GM21515 (cell line): ENCODE measurements around the gene RLIM.
"Not testable (repeated sequence)": the region's sequence is repeated elsewhere in the genome, so short reads cannot be mapped to it uniquely, and the experiment has no call there.

Source experiments
- ATAC-seq: cut with Tn5 transposase; IDR thresholded peaks from one replicate; pipeline ENCODE4 v1.9.1; 2021; ENCODE audit not compliant: unreplicated experiment

The RLIM gene, protein sequence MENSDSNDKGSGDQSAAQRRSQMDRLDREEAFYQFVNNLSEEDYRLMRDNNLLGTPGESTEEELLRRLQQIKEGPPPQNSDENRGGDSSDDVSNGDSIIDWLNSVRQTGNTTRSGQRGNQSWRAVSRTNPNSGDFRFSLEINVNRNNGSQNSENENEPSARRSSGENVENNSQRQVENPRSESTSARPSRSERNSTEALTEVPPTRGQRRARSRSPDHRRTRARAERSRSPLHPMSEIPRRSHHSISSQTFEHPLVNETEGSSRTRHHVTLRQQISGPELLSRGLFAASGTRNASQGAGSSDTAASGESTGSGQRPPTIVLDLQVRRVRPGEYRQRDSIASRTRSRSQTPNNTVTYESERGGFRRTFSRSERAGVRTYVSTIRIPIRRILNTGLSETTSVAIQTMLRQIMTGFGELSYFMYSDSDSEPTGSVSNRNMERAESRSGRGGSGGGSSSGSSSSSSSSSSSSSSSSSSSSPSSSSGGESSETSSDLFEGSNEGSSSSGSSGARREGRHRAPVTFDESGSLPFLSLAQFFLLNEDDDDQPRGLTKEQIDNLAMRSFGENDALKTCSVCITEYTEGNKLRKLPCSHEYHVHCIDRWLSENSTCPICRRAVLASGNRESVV

DNA sequence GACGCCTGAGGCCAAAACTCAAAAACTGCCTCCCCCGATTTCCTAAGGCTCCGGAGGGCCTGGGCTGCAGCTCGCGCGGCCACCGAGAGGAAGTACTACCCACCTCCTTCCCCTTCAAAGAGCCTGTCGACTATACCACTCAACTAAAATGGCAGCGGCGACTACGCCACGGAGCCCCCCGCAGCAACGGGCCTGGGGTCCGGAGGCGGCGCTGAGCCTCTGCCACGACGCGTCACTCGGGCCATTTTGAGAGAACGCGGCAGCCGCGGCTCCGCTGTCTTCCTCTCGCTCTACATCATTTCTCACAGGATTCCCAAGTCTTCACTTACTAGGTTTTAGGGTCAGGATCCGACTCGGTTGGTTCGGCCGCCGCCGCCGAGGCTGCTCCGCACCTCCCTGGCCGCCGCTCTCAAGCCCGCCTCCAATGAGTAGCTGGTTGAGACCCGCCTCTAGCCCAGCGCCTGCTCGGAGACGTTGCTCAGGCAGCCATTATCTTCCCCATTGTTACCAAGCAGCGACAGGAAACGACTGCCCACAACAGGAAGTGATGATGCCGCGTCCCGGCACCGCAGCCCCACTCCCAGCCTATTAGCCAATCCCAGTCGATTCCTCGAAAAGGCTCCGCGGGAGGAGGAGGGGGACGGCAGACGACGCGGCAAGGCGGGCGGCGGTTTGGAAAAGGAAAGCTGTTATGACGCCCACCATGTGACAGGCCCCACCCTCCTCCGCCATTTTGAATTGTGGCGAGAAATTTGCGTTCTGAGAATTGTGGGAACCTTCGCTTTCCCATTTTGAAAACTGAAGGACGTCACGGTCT, at the start of gene RLIM:
RLIM (minus strand) TSS at position 532 of the 817 bp plus-strand sequence. CDS start 18,647 bp downstream, outside the sequence.
- ATAC-seq = peak; percentile 96

DNA sequence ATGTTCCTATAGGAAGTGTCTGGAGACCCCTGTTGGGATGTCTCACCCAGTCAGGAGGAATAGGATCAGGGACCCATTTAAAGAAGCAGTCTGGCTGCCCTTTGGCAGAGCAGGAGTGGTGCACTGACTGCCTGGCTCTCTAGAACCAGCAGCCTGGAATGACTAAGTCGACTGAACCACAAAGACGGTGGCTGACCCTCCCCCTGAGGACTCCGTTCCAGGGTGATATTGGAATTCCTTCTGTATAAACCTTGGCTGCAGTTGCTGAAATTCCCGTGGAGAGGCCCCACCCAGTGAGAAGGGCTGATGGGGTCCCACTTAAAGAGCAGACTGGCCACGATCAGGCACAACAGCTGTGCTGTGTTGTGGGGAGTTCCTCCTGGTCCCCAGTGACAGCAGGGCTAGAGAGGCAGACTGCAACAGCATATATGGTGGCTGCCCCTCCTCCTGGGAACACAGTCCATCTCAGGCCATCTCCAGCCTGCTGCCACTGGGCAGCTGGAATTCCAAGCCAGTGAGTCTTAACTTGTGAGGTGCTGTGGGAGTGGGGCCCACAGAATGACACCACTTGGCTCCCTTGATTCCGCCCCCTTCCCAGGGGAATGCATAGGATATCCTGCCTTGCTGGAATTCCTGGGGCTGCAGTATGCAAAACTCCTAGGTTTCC, 41.8 kb upstream of the RLIM start:
- no peak for ATAC-seq

DNA sequence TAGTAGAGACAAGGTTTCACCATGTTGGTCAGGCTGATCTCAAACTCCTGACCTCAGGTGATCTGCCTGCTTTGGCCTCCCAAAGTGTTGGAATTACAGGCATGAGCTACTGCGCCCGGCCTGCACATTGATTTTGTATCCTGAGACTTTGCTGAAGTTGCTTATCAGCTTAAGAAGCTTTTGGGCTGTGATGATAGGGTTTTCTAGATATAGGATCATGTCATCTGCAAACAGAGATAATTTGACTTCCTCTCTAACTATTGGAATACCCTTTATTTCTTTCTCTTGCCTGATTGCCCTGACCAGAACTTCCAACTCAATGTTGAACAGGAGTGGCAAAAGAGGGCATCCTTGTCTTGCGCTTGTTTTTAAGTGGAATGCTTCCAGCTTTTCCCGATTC, 40.5 kb upstream of the RLIM start:
- not testable (repeated sequence) for ATAC-seq

DNA sequence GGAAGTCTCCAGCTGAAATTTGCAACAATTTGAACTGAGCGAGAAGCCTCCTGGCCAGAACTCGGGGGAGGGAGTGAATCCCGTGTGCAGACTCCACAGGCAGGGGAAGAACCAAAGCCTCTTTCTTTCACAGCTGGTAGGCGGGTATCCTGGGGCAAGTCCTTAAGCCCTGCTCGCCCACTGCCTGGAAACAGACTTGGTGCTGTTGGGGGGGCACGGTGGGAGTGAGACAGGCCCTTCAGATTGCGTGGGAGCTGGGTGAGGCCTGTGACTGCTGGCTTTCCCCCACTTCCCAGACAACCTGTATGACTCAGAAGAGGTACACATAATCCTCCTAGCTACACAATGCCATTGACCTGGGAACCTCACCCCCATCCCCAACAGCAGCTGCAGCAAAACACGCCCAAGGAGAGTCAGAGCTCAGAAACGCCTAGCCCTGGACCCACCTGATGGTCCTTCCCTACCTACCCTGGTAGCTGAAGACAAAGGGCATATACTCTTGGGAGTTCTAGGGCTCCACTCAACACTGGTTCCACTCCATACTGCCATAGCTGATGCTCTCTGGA, 22.4 kb upstream of the RLIM start:
- no peak for ATAC-seq

DNA sequence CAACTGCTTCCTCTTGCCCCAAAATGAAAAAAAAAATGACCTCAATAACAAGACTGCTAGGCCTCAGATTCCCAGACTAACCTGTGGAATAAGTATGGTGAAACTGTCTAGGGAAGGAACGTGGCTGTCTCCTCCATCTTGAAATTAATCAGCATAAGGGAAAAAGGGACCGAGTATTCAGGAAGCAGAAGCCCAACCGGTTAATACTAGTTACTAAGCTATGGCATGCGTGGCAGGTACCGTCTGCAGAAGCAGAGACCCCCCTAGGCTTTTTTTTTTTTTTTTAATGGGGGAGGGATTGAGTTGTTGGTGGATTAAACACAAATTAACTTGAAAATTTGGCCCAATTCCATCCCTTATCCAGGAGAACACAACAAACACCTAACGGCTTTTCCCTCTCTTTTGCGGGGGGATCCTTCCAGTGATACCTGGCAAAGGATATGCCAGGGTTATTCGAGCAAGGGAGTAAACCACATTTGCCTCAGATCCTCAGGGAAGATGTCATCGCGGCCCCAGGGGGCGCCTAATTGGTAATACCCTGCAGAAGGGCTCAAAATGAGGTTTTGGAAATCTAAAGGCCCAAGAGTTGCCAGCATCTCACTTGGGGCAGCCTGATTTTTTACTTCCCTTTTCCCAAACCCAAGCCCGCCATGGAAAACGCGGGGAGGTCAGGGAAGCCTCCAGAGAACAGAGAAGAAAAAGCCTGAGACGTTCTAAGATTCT, 893 bp downstream of the RLIM start:
- ATAC-seq = no peak

DNA sequence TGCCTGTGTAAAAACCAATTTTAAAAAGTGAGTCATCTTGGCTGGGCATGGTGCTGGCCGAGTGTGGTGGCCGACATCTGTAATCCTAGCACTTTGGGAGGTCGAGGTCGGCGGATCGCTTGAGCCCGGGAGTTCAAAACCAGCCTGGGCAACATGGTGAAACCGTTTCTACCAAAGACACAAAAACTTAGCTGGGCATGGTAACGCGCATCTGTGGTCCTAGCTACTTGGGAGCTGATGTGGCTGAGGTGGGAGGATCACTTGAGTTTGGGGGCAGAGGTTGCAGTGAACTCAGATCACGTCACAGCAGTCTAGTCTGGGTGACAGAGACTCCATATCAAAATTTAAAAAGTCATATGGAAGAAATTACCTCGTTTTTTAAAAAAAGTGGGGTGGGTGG, 7.6 kb downstream of the RLIM start:
- ATAC-seq = no peak

DNA sequence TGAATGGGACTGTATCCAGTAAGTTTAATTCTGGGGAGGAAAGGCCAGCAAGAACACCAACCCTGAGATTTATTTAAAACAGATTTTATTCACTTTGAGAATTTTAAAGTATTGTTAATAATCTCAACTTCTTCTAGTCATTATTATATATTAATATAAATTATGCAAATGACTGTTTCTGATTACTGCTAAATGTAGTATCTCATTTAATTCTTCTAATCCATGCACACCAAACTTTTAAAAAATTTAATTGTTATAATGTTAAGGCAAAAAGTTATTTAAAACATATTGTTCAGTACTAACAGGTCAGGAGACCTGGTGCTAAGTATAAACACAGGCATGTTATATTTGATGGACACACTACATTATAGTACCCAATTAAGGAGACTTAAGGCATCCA, 8.1 kb downstream of the RLIM start:
- ATAC-seq = no peak

DNA sequence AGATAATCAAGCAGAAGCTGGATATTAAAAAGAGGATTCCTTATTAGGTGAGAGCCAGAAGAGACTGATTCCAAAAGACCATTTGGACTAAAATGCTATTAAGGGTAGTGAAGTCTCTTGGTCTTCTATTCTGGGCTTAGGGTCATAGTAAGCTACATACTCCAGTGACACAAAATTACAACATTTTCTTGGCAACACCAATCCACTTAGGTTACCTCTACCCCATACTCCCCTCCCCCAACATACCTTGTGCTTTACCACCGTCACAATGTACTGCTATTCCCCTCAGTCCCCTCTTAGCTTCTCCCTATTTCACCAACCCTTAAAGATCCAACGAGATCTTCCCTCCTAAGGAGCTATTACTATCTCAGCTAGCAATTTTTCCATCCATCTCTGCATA, 11.4 kb downstream of the RLIM start:
- no peak for ATAC-seq

DNA sequence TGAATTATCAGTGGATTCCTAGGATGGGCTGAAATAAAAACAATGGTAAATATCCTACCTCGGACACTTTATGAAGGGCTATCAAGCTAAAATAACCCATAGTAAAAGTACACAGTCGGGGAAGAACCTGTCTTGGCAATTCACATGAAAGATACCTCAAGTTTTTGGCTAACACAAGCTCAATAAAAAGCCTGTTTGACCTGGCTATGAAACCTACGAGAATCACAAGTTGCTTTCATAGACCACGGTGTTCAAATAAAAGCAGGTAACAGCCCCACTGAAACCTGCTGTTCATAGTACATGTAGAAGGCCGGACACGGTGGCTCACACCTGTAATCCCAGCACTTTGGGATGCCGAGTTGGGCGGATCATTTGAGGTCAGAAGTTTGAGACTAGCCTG, 12.3 kb downstream of the RLIM start:
- no peak for ATAC-seq

DNA sequence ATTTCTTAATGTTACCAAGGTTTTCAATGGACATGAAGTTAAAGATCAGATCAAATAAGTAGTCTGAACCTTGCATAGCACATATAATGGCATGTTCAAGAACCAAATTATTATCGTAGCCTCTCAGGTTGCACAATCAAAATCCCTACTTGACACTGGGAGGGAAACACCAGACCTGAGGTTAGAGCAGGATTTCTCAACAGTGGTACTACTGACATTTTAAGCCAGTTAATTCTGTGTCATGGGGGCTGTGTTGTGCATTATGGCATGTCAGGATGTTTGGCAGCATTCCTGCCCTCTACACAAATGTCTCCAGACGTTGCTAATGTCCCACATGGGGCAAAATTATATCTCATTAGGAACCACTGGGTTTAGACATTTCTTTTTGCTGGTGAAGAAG, 20.8 kb downstream of the RLIM start:
- ATAC-seq = no peak

DNA sequence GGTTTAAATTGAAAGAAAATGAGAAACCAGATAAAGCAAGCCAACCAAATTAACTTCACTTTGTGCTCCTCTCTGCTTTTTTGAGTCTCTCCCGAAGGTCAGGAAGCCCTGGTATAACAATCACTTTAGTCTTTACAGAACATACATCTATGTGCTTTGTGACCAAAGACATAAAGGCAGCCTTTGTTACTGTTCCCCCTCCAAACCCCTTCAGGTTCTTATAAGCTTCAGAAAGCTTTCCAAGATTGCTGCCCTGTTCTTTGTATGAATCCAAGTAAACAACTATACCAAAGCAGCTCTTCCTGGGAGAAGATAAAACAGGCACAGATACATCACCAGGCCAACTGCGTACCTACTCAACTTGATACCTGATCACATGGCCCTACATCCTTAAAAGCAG, 28.7 kb downstream of the RLIM start:
- ATAC-seq = no peak

DNA sequence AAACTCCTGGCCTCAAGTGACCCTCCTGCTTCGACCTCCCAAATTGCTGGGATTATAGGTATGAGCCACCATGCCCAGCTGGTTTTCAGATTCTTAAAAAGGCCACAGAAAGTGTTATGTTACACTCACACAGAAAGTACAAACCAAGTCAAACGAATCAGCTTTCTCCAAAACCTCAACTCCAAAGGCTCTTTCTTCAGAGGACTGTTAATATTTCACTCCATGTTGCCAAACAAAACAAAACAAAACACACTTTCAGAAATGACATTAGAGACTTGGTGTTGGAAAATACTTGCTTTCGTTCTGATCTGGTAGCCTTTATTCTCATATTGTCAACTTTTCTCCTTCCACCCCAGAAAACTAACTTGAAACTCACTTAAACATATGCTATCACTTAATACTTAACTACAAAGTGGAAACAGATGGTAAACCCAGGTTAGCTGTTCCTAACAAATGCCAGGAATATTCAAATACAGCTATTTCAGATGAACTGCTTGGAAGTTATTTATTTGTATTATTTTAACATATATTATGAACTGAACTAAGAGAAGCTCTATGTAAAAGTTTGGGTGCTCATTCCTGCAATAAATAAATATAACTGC, 34.7 kb downstream of the RLIM start:
- ATAC-seq = no peak

DNA sequence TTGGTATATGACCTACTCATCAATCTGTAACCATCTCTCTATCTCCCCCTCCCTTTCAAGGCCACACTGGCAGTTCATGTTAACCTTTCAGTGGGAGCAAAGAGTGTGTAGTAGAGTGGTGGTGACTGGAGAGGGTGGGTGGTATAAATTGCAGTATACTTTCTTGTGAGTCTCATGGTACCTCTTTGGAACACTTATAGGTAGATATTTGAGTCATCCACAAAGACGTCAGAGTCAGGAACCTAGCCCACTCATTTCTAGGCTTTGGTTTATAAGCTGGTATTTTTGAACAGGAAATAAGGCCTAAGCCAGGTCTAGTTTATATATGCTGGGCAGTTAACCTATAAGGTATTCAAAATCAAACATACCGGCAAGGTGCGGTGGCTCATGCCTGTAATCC, 36.3 kb downstream of the RLIM start:
- no peak for ATAC-seq

DNA sequence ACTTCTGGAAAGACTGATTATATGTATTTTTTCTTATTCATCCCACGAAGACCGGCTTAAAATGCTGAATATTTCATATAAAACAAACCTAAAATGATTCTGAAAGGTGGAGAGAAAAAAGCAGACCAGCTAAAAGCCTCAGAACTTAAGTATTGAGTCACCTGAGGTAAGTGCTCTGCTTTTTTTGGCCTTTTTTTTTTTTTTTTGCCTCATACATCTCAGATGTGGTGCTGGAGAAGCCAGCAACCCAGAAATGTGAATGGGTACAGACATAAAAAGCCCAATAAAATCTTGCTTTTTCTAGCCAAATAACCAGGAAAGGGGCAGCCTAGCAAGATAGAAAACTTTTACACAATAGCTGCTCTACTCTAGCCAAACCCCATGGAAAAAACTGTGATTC, 57.0 kb downstream of the RLIM start:
- ATAC-seq = no peak

DNA sequence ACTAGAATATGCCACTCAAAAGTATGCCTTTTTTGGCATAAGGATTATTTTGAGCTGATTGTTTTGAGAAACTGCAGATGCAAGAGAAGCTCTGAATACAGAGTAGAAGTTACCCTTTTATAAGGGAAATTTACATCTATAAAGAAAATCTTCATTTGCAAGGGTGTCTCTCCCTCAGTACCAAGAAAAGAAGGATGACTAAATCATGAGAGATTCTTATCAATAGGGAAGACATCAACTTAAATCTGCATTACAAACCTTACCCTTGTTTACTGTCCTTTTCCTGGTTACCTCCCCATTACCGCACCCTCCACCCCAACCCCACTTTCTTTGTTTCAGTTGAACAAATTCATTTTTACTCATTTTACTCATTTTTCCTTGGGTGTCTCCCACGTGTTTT, 62.5 kb downstream of the RLIM start:
- no peak for ATAC-seq

DNA sequence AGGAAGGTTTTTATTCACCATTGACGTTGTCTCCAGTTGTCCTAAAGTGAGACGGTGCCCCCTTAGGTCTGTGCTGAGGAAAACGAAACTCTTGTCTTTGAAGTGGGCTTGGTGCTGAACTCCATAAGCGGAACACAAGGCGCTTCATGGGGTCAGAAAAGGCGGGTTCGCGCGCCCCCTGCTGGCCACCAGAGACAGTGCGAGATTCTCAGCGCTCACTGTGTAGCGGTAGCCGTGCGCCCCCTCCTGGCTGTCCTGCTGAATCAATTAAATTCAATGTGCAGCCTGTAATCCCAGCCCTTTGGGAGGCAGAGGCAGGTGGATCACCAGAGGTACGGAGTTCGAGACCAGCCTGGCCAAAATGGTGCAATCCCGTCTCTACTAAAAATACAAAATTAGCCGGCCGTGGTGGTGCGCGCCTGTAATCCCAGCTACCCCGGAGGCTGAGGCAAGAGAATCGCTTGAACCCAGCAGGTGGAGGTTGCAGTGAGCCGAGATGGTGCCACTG, 64.1 kb downstream of the RLIM start:
- ATAC-seq = peak; percentile 92

DNA sequence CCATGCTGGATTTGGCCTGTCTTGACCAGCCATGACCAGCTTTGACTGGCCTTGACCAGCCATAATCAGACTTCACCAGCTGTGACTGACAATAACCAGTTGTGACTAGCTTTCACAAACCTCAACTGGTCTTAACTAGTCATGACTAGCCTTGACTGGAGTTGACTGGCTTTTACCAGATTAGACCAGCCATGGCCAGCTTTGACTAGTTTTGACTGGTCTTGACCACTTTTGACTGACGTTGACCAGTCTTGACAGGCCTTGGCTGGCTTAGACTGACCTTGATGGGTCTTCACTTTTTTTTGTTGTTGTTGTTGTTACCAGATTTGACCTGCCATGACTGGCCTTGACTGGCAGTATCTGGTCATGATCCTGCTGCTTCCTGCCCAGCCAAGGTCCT, 67.4 kb downstream of the RLIM start:
- ATAC-seq = no peak

DNA sequence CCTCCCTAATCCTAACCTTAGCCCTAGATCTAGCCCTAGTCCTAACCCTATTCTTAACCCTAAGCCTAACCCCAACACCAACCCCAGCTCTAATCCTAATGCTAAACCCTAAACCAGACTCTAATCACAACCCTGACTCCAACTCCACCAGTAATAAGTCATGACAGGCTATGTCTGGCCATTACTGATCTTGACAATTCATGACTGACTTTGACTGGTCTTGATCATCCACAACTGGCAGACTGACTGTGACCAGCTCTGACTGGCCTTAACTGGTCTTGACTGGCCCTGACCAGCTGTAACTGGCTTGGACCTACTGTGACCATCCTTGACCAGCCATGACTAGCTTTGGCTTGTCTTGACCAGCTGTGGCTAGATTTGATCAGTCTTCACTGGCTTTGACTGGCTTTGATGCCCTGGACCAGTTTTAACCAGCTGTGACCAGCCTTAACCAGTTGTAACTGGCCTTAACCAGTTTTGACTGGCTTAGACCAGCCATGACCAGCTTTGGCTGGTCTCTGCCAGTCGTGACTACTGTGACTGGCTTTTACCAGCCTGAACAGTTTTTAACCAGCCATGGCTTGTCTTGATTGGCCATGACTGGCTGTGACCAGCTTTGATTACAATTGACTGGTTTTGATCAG, 68.4 kb downstream of the RLIM start:
- ATAC-seq = no peak

DNA sequence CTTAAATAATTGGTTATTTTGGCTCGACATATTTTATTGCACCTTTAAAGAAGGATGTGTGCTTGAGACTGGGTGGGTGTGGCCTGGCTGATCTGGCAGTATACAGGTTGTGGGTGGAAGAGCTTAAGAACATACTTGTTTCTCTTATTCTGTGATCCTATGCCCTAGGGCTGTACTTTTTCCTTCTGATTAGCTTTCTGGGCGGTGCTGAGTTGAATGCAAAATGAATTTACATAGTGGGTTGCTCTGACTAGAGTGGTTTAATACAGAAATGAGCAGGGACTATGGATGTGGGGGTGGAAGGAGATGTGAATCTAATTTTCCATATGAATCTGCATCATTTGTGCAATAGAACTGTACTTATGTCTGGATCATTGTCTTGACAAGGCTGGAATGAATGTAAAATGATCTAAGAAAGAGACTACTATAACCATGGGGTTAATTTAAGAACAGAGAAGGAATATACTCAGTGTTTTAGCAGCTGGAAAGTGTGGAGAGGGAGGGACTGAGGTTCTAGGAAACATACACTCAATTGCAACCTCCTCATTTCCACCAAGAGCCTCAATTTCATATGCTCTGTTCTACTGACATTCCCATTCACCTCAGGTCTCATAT, 73.7 kb downstream of the RLIM start:
- ATAC-seq = no peak
